ENCODE results near the gene HLCS.

GRCh38 chr21:36949171-36950141 is 17.0 kb downstream of the HLCS start:
- TF ChIP-seq CTCF (IDR thresholded peaks at IDR 0.05; ENCODE audit: low read depth, low read length) (no peak), EZH2phosphoT487 (IDR thresholded peaks at IDR 0.05; ENCODE audit: low read depth) (no peak)

All from OCI-LY3 (cell line).